ENCODE measurements around the gene TSPAN9. TPM values are rescaled to one million over a fixed set of nuclear protein-coding genes. Genes with fewer than 3 reads are reported as not detected.

TSPAN9 gene
- total and polyA plus RNA-seq, 9 of the 15 experiments (the other 6 are each of a cell fraction or from before 2014, with no cell fraction given): 0.23 to 2.1 (median 0.60) TPM; not detected in 2

GRCh38 chr12:3305464-3305863, 228.3 kb downstream of the TSPAN9 start (continued):
- TF ChIP-seq GTF3C2 (IDR thresholded peaks at IDR 0.05; ENCODE audit: borderline replicate concordance, extremely low read depth, insufficient read length): no peak
- TF ChIP-seq NUFIP1 (IDR thresholded peaks at IDR 0.05; ENCODE audit: partially characterized antibody): no peak
- no peak for TF ChIP-seq EHMT2 (IDR thresholded peaks at IDR 0.05)
- no peak for TF ChIP-seq CREB5 (CRISPR knock-in tag; IDR thresholded peaks at IDR 0.05)
- no peak for TF ChIP-seq KDM2B (CRISPR knock-in tag; IDR thresholded peaks at IDR 0.05)
- TF ChIP-seq LARP7 (IDR thresholded peaks at IDR 0.05): no peak
- no peak for TF ChIP-seq HNRNPL (IDR thresholded peaks at IDR 0.05; ENCODE audit: low read depth, low read length)
- TF ChIP-seq BRF1 (IDR thresholded peaks at IDR 0.05; ENCODE audit: borderline replicate concordance, extremely low read depth, insufficient read length): no peak
- no peak for TF ChIP-seq ZNF436 (CRISPR knock-in tag; IDR thresholded peaks at IDR 0.05)

Data from K562 (cell line).